ENCODE data around the gene FAM209A.
"Not testable (repeated sequence)": the region's sequence is repeated elsewhere in the genome, so short reads cannot be mapped to it uniquely, and the experiment has no call there.

DNA sequence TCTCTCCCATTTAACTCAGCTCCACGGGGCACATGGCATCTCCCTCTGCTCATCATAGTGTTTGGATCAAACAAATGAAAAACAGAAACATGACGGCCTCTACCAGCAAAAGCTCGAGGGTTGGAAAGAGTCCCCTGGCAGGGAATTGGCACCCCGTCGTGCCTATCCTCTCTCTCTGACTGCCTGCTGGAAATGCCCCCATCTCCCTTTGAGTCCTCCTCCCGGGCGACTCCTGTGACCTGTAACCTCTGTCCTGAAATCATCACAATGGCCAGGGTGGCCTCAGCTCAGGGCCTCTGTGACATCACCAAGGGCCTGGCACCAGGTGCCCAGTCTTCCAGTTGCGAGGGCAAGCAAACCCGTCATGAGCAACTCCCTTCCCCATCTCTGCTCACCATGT is 8.4 kb downstream of the FAM209A start, which contains the start of gene FAM209B:
- TF ChIP-seq, protein P1, sequence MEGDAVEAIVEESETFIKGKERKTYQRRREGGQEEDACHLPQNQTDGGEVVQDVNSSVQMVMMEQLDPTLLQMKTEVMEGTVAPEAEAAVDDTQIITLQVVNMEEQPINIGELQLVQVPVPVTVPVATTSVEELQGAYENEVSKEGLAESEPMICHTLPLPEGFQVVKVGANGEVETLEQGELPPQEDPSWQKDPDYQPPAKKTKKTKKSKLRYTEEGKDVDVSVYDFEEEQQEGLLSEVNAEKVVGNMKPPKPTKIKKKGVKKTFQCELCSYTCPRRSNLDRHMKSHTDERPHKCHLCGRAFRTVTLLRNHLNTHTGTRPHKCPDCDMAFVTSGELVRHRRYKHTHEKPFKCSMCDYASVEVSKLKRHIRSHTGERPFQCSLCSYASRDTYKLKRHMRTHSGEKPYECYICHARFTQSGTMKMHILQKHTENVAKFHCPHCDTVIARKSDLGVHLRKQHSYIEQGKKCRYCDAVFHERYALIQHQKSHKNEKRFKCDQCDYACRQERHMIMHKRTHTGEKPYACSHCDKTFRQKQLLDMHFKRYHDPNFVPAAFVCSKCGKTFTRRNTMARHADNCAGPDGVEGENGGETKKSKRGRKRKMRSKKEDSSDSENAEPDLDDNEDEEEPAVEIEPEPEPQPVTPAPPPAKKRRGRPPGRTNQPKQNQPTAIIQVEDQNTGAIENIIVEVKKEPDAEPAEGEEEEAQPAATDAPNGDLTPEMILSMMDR (IDR thresholded peaks at IDR 0.05 in 2 of 3, conservative IDR thresholded peaks at IDR 0.05 in 1 of 3; ENCODE audit: borderline replicate concordance in 1 of 3, insufficient read depth in 1 of 3, low read depth in 2 of 3, low read length in 2 of 3) = not testable (repeated sequence)
- not testable (repeated sequence) for TF ChIP-seq TCF7L2 (IDR thresholded peaks at IDR 0.05; ENCODE audit: borderline replicate concordance, extremely low read depth, insufficient read depth, insufficient read length); YY1 (IDR thresholded peaks at IDR 0.05; ENCODE audit: extremely low read depth, insufficient replicate concordance, low read depth, low read length); RAD21 (IDR thresholded peaks at IDR 0.05; ENCODE audit: low read depth); SIN3A (IDR thresholded peaks at IDR 0.05; ENCODE audit: low read depth); FOSL1 (IDR thresholded peaks at IDR 0.05; ENCODE audit: low read depth); POLR2A (IDR thresholded peaks at IDR 0.05; ENCODE audit: borderline replicate concordance, extremely low read depth, insufficient read depth, insufficient read length); POLR2AphosphoS5 (IDR thresholded peaks at IDR 0.05; ENCODE audit: low read depth, low read length); SP1 (IDR thresholded peaks at IDR 0.05; ENCODE audit: low read depth); EZH2 (IDR thresholded peaks at IDR 0.05)
- TF ChIP-seq, protein P2, sequence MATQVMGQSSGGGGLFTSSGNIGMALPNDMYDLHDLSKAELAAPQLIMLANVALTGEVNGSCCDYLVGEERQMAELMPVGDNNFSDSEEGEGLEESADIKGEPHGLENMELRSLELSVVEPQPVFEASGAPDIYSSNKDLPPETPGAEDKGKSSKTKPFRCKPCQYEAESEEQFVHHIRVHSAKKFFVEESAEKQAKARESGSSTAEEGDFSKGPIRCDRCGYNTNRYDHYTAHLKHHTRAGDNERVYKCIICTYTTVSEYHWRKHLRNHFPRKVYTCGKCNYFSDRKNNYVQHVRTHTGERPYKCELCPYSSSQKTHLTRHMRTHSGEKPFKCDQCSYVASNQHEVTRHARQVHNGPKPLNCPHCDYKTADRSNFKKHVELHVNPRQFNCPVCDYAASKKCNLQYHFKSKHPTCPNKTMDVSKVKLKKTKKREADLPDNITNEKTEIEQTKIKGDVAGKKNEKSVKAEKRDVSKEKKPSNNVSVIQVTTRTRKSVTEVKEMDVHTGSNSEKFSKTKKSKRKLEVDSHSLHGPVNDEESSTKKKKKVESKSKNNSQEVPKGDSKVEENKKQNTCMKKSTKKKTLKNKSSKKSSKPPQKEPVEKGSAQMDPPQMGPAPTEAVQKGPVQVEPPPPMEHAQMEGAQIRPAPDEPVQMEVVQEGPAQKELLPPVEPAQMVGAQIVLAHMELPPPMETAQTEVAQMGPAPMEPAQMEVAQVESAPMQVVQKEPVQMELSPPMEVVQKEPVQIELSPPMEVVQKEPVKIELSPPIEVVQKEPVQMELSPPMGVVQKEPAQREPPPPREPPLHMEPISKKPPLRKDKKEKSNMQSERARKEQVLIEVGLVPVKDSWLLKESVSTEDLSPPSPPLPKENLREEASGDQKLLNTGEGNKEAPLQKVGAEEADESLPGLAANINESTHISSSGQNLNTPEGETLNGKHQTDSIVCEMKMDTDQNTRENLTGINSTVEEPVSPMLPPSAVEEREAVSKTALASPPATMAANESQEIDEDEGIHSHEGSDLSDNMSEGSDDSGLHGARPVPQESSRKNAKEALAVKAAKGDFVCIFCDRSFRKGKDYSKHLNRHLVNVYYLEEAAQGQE (IDR thresholded peaks at IDR 0.05; ENCODE audit: low read depth) = not testable (repeated sequence)
